HCT116 (cell line): Measurements from ENCODE around the gene GRID2. TPM values are rescaled to one million over a fixed set of nuclear protein-coding genes. Genes with fewer than 3 reads are reported as not detected.

Experiments
- ATAC-seq: fragments of 200-7000 bp; cut with Tn5 transposase; 2 replicates; pipeline ENCODE4 v1.9.1; 2020; ENCODE audit warnings: mild to moderate bottlenecking, moderate library complexity
- BruUV-seq: library from RNA; stranded (reverse); fragments of 400-500 nt; replicated peaks from 2 replicates; lab custom pipeline; 2021; lab: Mats Ljungman, UMichigan
- CTCF ChIA-PET: fragments of 300-600 bp; sonication (Branson Sonifier 250); formaldehyde crosslinking; loops from one replicate; lab custom pipeline; 2021; ENCODE audit warnings: antibody characterized with exemption; lab: Charles Lee
- POLR2A ChIA-PET: fragments of 300-600, 350-600 bp; sonication (Branson Sonifier 250); formaldehyde crosslinking; loops from one replicate; lab custom pipeline; 2021; ENCODE audit warnings: antibody characterized with exemption; lab: Charles Lee
- RAD21 ChIA-PET, 2 experiments: fragments of 300-600 bp; sonication (Branson Sonifier 250); formaldehyde crosslinking; loops; one replicate each; lab custom pipeline; 2023; ENCODE audit warnings: low total read pairs in 2 of 2; ENCODE audit not compliant: uncharacterized antibody in 2 of 2, unreplicated experiment in 2 of 2, low non-redundant PET in 1 of 2; lab: Charles Lee
- DNase-seq: peaks from one replicate; pipeline ENCODE4 v3.0.0-alpha.2; 2010; ENCODE audit warnings: low read depth, low spot score
- H2AFZ ChIP-seq: fragments of 200-600 bp; shearing (Covaris generic), sonication (generic); 2 replicates; pipeline ENCODE4 v1.6.1; 2017; ENCODE audit warnings: low read depth, mixed run types, mixed read lengths, antibody characterized with exemption, low read length; ENCODE audit not compliant: poor library complexity, severe bottlenecking
- H3K27ac ChIP-seq: 2 replicates; pipeline ENCODE4 v1.5.1; 2012; ENCODE audit warnings: low read depth, low read length
- H3K27me3 ChIP-seq: fragments of 200-600 bp; sonication (generic); 2 replicates; pipeline ENCODE4 v1.6.1; 2016; ENCODE audit warnings: mixed run types, low read length, mixed read lengths; ENCODE audit not compliant: insufficient read depth
- H3K36me3 ChIP-seq, 2 experiments: fragments of 200-500 bp in 1 of 2; fragments of 200-600 bp in 1 of 2; sonication (Bioruptor generic) in 1 of 2; sonication (generic) in 1 of 2; 2 replicates each; pipeline versions ENCODE4 v1.5.1 to v1.6.1; 2014 to 2016; ENCODE audit warnings: low read length in 2 of 2, inconsistent platforms in 1 of 2, mixed read lengths in 1 of 2, mixed run types in 1 of 2; ENCODE audit not compliant: insufficient read depth in 2 of 2, control insufficient read depth in 1 of 2
- H3K4me1 ChIP-seq, 2 experiments: fragments of 200-600 bp in 1 of 2; sonication (generic) in 1 of 2; 2 replicates each; pipeline versions ENCODE4 v1.5.1 to v1.6.1; 2012 to 2017; ENCODE audit warnings: low read length in 2 of 2, inconsistent platforms in 1 of 2, mild to moderate bottlenecking in 1 of 2, mixed read lengths in 1 of 2, mixed run types in 1 of 2, moderate library complexity in 1 of 2; ENCODE audit not compliant: insufficient read depth in 2 of 2, control insufficient read depth in 1 of 2
- H3K4me2 ChIP-seq: fragments of 200-600 bp; sonication (generic); 2 replicates; pipeline ENCODE4 v1.6.1; 2017; ENCODE audit warnings: mixed run types, low read length, mixed read lengths
- H3K4me3 ChIP-seq, 2 experiments: fragments of 200-600 bp in 1 of 2; sonication (generic) in 1 of 2; replicated peaks in 1 of 2; 2 replicates each; pipeline ENCODE4 v1.5.1; 2011 to 2016; ENCODE audit warnings: low read length in 2 of 2, control low read depth in 1 of 2, low read depth in 1 of 2, mild to moderate bottlenecking in 1 of 2, mixed read lengths in 1 of 2, mixed run types in 1 of 2
- H3K79me2 ChIP-seq: fragments of 200-600 bp; sonication (generic); 2 replicates; pipeline ENCODE4 v1.6.1; 2017; ENCODE audit warnings: mild to moderate bottlenecking, mixed run types, low read length, moderate library complexity, mixed read lengths; ENCODE audit not compliant: insufficient read depth
- H3K9ac ChIP-seq: fragments of 200-600 bp; sonication (generic); 2 replicates; pipeline ENCODE4 v1.6.1; 2016; ENCODE audit warnings: low read length, mixed read lengths
- H3K9me2 ChIP-seq: fragments of 200-600 bp; sonication (generic), shearing (Covaris generic); 2 replicates; pipeline ENCODE4 v1.6.1; 2017; ENCODE audit warnings: mixed run types, mild to moderate bottlenecking, moderate library complexity; ENCODE audit not compliant: insufficient read depth
- H3K9me3 ChIP-seq, 2 experiments: fragments of 200-500 bp in 1 of 2; fragments of 200-600 bp in 1 of 2; sonication (Bioruptor generic) in 1 of 2; sonication (generic) in 1 of 2; 2 replicates each; pipeline ENCODE4 v1.6.1; 2014 to 2017; ENCODE audit warnings: low read length in 2 of 2, mixed read lengths in 2 of 2, inconsistent platforms in 1 of 2, low read depth in 1 of 2, mild to moderate bottlenecking in 1 of 2, mixed run types in 1 of 2, moderate library complexity in 1 of 2; ENCODE audit not compliant: control insufficient read depth in 1 of 2, insufficient read depth in 1 of 2
- H4K20me1 ChIP-seq: fragments of 200-600 bp; sonication (generic), shearing (Covaris generic); 2 replicates; pipeline ENCODE4 v1.6.1; 2017; ENCODE audit warnings: mixed run types, mild to moderate bottlenecking, moderate library complexity; ENCODE audit not compliant: insufficient read depth
- CBX3 ChIP-seq: IDR thresholded peaks from 2 replicates; pipeline ENCODE4 v1.6.1; 2012; ENCODE audit warnings: low read depth
- EGR1 ChIP-seq: IDR thresholded peaks from 2 replicates; pipeline ENCODE4 v1.6.1; 2012; ENCODE audit warnings: low read depth
- EZH2 ChIP-seq: fragments of 200-600 bp; sonication (generic); IDR thresholded peaks from 2 replicates; pipeline ENCODE4 v1.6.1; 2017; ENCODE audit warnings: antibody characterized with exemption, mixed run types
- EZH2phosphoT487 ChIP-seq: fragments of 200-600 bp; IDR thresholded peaks from 2 replicates; pipeline ENCODE4 v1.6.1; 2018; ENCODE audit warnings: antibody characterized with exemption, borderline replicate concordance
- FOSL1 ChIP-seq: IDR thresholded peaks from 2 replicates; pipeline ENCODE4 v1.6.1; 2012; ENCODE audit warnings: low read depth
- JUND ChIP-seq: IDR thresholded peaks from 2 replicates; pipeline ENCODE4 v1.6.1; 2012
- POLR2A ChIP-seq: IDR thresholded peaks from 2 replicates; pipeline ENCODE4 v1.7.0; 2011; ENCODE audit warnings: borderline replicate concordance; ENCODE audit not compliant: insufficient read depth, insufficient read length; ENCODE audit errors: extremely low read depth
- POLR2AphosphoS5 ChIP-seq: IDR thresholded peaks from 2 replicates; pipeline ENCODE4 v1.6.1; 2011; ENCODE audit warnings: mild to moderate bottlenecking, low read depth, low read length, moderate library complexity
- SIN3A ChIP-seq: IDR thresholded peaks from 2 replicates; pipeline ENCODE4 v1.6.1; 2012; ENCODE audit warnings: low read depth
- SP1 ChIP-seq: IDR thresholded peaks from 2 replicates; pipeline ENCODE4 v1.6.1; 2012; ENCODE audit warnings: low read depth
- SRF ChIP-seq: IDR thresholded peaks from 2 replicates; pipeline ENCODE4 v1.6.1; 2012; ENCODE audit warnings: low read depth
- TCF7L2 ChIP-seq: IDR thresholded peaks from 2 replicates; pipeline ENCODE4 v1.7.0; 2011; ENCODE audit warnings: borderline replicate concordance, inconsistent platforms; ENCODE audit not compliant: insufficient read depth, insufficient read length; ENCODE audit errors: extremely low read depth
- ZNF274 ChIP-seq: fragments of 200-500 bp; sonication (Bioruptor generic); IDR thresholded peaks from 2 replicates; pipeline ENCODE4 v1.6.1; 2014; ENCODE audit warnings: mild to moderate bottlenecking, low read depth, low read length, inconsistent platforms
- intact Hi-C: fragments of 100-400 bp; cut with micrococcal nuclease; formaldehyde crosslinking; loops from 2 replicates; pipeline ENCODE4 v1.10.0; 2022
- total RNA-seq: library from RNA; stranded (reverse); gene quantifications from one replicate; pipeline ENCODE4 v1.2.1, GENCODE V29; 2021; ENCODE audit not compliant: unreplicated experiment
- TF ChIP-seq, protein P1 (sequence below): IDR thresholded peaks from 2 replicates; pipeline ENCODE4 v1.6.1; 2011; ENCODE audit warnings: mild to moderate bottlenecking, low read length, moderate library complexity; ENCODE audit not compliant: insufficient replicate concordance; ENCODE audit errors: extremely low read depth
- TF ChIP-seq, protein P2 (sequence below), 3 experiments: fragments of 200-600 bp in 1 of 3; sonication (generic) in 1 of 3; IDR thresholded peaks in 2 of 3; conservative IDR thresholded peaks in 1 of 3; 2 replicates each; pipeline ENCODE4 v1.5.1; 2012 to 2017; ENCODE audit warnings: low read depth in 2 of 3, low read length in 2 of 3, antibody characterized with exemption in 1 of 3, borderline replicate concordance in 1 of 3, control low read depth in 1 of 3, mild to moderate bottlenecking in 1 of 3, mixed read lengths in 1 of 3, mixed run types in 1 of 3, moderate library complexity in 1 of 3; ENCODE audit not compliant: insufficient read depth in 1 of 3

The GRID2 gene
- total RNA-seq, 1 experiment from 2014 or later, result not detected

DNA sequence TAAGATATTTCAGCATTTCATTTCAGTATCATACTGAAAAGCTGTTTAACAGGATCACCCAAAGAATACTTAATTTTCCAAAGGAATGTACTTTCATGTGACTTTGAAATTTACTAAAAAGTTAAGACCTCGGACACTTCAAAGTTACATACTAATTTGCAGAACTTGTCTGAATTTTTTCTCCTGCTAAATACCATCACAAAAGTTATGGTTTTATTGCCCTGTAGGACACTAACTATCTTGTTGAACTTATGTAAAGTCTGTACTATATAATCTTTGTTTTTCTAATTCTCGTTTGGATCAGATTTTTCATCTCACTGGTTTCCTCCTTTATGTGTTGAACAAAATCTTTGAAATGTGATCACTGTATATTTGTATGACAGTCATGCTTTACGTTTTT is 37.2 kb upstream of the GRID2 start:
- no peak for ATAC-seq
- no peaks in the 10 kb centered on the region for H3K4me1 ChIP-seq
- ChIA-PET POLR2A (no interaction called here), RAD21 (no interaction called here), CTCF (no interaction called here)
- H3K79me2 ChIP-seq, result no peaks in the 10 kb centered on the region
- no peaks in the 10 kb centered on the region for H3K27me3 ChIP-seq
- intact Hi-C loops, result no loop called here
- H3K4me3 ChIP-seq, result no peak overlapping the region
- no peak overlapping the region for H3K4me2 ChIP-seq
- no peaks in the 10 kb centered on the region for H4K20me1 ChIP-seq
- H2AFZ ChIP-seq, result peak overlapping the region; percentile 2
- no peak overlapping the region for H3K27ac ChIP-seq
- TF ChIP-seq CBX3, result no peak
- no peak for TF ChIP-seq TCF7L2
- no peak for TF ChIP-seq SP1
- no peak for TF ChIP-seq SIN3A
- TF ChIP-seq ZNF274, result no peak
- TF ChIP-seq EZH2phosphoT487, result no peak
- TF ChIP-seq POLR2AphosphoS5, result no peak
- TF ChIP-seq EZH2, result no peak
- TF ChIP-seq, protein P1, sequence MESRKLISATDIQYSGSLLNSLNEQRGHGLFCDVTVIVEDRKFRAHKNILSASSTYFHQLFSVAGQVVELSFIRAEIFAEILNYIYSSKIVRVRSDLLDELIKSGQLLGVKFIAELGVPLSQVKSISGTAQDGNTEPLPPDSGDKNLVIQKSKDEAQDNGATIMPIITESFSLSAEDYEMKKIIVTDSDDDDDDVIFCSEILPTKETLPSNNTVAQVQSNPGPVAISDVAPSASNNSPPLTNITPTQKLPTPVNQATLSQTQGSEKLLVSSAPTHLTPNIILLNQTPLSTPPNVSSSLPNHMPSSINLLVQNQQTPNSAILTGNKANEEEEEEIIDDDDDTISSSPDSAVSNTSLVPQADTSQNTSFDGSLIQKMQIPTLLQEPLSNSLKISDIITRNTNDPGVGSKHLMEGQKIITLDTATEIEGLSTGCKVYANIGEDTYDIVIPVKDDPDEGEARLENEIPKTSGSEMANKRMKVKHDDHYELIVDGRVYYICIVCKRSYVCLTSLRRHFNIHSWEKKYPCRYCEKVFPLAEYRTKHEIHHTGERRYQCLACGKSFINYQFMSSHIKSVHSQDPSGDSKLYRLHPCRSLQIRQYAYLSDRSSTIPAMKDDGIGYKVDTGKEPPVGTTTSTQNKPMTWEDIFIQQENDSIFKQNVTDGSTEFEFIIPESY, result no peak
- TF ChIP-seq JUND, result no peak
- TF ChIP-seq, protein P2, sequence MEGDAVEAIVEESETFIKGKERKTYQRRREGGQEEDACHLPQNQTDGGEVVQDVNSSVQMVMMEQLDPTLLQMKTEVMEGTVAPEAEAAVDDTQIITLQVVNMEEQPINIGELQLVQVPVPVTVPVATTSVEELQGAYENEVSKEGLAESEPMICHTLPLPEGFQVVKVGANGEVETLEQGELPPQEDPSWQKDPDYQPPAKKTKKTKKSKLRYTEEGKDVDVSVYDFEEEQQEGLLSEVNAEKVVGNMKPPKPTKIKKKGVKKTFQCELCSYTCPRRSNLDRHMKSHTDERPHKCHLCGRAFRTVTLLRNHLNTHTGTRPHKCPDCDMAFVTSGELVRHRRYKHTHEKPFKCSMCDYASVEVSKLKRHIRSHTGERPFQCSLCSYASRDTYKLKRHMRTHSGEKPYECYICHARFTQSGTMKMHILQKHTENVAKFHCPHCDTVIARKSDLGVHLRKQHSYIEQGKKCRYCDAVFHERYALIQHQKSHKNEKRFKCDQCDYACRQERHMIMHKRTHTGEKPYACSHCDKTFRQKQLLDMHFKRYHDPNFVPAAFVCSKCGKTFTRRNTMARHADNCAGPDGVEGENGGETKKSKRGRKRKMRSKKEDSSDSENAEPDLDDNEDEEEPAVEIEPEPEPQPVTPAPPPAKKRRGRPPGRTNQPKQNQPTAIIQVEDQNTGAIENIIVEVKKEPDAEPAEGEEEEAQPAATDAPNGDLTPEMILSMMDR (IDR thresholded peaks at IDR 0.05 in 2 of 3, conservative IDR thresholded peaks at IDR 0.05 in 1 of 3; ENCODE audit: borderline replicate concordance in 1 of 3, insufficient read depth in 1 of 3, low read depth in 2 of 3, low read length in 2 of 3), result no peak
- no peak for TF ChIP-seq EGR1
- TF ChIP-seq SRF, result no peak
- TF ChIP-seq FOSL1, result no peak
- no peak for TF ChIP-seq POLR2A
- TF ChIP-seq, all 23 proteins: peak for 0
- Histone ChIP-seq H3K9me2 (no peaks in the 10 kb centered on the region), H3K9me3 (no peaks in the 10 kb centered on the region; a peak in 1 of 4 replicates), H3K36me3 (no peaks in the 10 kb centered on the region), H3K9ac (no peak overlapping the region)
- BruUV-seq, result no TSS peak
- DNase-seq, result no peak
